Fibroblast of skin of scalp (primary cell): ENCODE results near the gene ADAMTSL2.
A peak's percentile ranks its signal among the peaks of the same experiment; 100 is the strongest.

ENCODE experiments used
- DNase-seq: peaks from one replicate; pipeline ENCODE4 v3.0.0-alpha.2; 2013

ADAMTSL2 gene

DNA sequence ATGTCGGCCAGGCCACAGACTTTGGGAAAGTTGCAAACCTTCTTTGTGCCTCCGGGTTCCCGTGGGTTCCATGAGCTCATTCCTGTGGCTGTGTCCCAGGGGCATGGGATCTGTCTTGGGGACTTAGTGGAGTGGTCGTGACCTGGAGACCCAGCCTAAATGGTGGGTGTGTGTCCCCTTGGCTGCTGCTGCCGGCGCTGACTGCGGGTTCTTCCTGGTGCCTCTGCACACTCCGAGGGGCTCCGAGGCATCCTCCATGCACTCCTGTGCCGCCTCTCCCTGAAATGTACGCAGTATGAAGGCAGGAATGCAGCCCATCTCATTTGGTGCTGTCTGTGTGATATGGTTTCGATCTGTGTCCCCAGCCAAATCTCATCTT lies 34.6 kb upstream of the ADAMTSL2 start:
- DNase-seq = no peak

DNA sequence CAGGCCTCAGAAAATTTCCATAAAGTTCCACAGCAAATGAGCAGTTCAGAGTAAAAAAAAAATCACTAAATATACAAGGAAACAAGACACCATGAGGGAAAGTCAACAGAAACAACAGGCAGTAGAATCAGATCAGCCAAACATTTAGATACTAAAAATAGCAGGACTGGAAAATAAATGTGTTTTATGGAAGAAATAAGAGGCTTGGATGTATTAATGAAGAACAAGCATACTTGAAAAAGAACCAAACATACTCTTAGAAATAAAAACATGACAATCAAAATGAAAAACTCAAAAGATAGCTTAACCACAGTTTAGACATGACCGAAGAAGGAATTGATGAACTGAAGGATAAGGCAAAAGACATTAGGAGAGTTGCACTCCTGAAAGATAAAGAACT lies 32.4 kb upstream of the ADAMTSL2 start:
- DNase-seq = no peak

DNA sequence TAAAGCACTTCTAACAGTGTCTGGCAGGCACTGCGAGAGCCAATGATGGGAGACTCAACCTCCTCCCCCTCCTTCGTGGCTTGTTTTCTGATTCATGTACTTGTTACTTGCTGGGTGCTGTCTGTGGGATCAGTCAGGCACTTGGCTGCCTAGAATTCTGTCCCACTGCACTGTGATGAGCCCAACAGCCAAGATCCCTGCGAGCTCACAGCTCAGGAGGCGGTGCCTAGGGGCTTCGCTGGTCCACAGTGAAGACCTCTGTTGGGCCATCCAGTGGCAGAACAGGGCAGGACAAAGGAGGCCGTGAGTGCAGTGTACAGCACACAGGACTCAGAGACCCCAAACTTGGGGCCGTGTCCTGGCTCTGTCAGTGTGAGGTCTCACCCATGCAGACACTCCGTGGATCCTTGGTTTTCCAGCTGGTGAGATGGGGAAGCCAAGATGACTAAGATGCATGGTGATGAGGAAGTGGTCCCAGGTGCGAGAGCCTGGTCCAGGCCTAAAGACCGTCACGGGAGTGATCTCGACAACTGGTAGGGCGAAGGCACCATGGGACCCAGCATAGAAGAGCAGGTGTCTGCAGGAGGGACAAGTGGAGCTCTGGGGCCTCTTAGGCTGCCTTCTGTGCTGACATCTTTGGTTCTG lies 29.2 kb upstream of the ADAMTSL2 start:
- DNase-seq = no peak

- DNase-seq = no peak
These were observed 28.4 kb upstream of the ADAMTSL2 start for GRCh38 chr9:133505901-133506652.

DNA sequence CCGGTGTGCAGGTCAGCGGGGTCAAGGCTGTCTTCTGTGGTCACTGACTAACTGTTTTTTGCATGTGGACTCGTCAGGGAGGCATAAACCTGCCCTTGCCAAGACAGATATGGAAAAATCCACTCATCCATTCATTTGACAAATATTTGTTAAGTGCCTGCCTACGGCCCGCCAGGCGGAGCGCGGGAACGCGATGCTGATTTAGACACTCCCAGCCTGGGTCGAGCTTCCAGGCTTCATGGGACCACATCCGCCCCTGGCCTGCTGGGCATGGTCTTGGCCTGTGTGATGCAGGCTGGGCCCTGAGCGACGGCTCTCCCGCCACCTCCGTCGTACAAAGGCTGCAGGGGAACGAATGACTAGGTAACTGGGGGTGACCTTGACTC lies 27.9 kb upstream of the ADAMTSL2 start:
- peak; percentile 21 for DNase-seq

DNA sequence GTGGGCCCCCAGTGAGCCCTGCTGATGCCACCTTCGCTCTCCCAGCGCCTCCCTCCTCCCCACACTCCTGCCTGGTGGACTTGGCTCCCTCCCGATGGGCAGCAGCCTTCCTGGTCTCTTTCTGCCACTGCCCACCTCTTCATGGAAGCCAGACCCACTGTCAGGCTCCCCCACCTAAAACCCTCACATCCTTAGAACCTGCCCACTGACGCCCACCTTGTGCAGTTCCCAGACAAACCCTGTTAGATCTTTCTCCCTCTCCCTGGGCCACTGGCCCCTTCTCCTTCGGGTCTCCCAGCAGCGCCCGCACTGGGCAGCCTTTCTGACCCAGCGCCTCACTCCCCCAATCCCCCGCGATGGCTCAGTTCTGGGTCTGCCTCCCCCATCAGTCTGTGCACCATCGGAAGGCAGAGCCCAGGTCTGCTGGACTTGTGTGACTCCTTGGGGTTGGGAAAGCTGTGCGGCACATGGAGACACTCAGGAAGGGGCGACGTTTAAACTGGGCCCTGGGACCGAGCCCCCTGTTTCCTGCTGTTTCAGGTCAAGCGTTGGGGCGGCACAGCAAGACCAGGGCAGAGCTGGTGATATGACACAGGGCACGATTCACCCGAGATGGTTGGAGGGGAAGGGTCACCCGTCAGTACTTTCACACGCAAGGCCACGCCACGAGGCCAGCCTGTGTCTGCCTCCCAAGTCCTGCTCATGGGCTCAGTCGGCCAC lies 27.1 kb upstream of the ADAMTSL2 start:
- DNase-seq = no peak

GRCh38 chr9:133508046-133508445 lies 26.5 kb upstream of the ADAMTSL2 start:
- DNase-seq = no peak

- no peak for DNase-seq
These were observed 25.1 kb upstream of the ADAMTSL2 start for GRCh38 chr9:133509179-133510083.

DNA sequence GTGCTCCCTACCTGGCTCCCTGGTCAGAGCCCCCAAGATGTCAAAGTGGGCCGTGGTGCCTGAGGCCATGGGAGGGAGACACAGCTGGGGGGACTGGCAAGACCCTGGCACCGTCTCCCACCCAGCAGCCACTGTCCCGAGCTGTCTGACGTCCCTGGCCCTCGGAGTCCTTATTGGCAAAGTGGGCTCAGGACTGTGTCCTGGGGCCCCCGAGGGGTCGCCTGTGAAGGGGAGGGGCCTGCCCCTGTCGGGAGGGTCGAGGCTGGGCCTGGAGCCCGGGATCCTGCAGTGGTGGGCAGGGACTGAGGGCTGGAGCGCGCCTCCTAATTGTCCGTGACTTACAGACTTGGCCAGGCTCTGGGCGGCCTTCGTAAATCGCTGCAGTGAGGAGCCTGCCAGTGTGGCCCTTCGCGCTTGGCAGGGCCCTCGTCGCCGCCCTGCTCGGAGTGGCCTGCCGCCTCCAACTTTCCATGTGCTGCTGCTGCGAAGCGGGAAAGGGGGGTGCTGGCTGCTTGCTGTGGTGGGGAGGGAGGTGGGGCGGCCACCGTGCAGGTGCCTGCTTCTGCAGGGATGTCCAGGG lies 23.5 kb upstream of the ADAMTSL2 start:
- no peak for DNase-seq

DNA sequence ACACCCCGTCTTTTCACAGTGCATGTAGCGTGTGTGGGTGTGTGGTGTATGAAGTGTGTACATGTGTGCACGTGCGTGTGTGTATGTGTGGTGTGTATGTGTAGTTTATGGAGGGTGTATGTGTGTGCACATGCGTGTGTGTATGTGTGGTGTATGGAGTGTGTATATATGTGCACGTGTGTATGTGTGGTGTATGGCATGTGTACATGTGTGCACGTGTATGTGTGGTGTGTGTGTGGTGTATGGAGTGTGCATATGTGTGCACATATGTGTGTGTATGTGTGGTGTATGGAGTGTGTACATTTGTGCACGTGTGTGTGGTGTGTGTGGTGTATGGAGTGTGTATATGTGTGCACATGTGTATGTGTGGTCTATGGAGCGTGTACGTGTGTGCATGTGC lies 22.9 kb upstream of the ADAMTSL2 start:
- DNase-seq = no peak

DNA sequence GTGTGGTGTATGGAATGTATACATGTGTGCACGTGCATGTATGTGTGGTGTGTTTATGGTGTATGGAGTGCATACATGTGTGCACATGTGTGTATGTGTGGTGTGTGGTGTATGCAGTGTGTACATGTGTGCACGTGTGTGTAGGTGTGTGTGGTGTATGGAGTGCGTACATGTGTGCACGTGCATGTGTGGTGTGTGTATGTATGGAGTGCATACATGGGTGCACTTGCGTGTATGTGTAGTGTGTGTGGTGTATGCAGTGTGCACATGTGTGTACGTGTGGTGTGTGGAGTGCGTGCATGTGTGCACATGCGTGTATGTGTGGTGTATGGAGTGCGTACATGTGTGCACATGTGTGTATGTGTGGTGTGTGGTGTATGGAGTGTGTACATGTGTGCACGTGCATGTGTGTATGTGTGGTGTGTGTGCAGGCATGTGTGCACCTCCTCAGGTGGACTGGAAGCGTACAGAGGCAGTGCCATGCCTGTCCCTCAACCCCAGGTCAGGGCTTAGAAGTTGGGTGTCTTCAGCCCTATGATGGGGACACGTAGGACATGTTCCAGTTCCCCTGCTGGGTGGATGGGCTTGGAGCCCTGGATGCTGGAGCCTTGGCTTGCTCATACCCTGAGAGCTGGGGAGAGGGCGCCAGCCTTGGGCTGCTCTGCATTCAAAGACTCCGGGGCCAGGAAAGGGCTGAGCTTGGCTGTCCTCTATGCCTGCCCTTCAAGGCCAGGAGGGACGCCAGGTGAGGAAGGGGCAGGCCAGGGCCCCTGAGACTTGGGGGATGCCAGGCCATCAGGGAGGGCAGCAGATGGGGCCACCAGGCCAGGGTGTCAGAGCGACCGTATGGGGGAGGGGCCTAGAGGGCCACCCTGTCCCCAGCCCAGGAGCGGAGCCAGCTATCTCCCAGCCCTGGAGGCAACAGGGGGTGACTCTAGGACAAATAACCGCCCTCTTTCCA lies 22.0 kb upstream of the ADAMTSL2 start:
- DNase-seq = no peak

DNA sequence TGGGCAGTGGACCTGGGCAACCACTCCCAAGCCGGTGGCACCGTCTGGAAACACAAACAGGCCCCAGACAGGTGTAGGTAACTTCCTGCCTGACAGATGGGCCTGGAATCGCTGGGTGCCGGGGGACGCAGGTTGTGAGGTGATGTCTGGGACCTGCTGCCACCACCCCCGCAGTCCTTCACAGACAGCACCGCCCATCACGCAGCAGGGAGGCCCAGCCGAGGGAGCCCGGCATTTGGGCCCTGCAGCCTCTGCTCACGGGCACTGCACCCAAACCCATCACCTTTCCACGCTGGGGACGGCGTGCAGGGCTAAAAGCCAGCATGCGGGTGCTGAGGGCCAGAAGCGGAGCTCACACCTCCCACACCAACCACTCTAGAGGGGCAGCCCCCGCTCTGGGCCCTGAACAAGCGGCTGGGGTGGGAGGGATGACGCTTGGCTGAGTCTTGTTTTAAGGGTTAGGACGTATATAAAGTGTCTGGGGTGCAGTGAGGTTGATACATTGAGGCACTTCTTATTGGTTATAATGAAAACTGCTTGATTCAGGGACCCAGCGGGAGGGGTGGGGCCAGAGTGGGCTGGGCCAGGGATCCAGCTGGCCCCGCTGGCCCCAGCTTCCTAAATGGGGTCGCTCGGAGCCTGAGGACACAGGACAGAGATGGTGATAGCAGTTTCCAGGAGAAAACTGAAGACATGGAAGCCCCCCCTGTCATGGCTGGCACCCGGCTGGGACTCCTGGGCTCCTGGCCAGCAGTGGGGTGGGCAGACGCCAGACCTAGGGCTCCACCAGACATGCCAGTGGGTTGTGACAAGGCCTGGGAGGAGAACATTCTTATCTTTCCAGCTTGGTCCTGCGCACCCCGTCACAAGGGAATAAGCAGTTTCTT lies 21.0 kb upstream of the ADAMTSL2 start:
- no peak for DNase-seq

- no peak for DNase-seq
These were observed 19.9 kb upstream of the ADAMTSL2 start for GRCh38 chr9:133514460-133515239.

- no peak for DNase-seq
These were observed 19.3 kb upstream of the ADAMTSL2 start for GRCh38 chr9:133515240-133515610.

DNA sequence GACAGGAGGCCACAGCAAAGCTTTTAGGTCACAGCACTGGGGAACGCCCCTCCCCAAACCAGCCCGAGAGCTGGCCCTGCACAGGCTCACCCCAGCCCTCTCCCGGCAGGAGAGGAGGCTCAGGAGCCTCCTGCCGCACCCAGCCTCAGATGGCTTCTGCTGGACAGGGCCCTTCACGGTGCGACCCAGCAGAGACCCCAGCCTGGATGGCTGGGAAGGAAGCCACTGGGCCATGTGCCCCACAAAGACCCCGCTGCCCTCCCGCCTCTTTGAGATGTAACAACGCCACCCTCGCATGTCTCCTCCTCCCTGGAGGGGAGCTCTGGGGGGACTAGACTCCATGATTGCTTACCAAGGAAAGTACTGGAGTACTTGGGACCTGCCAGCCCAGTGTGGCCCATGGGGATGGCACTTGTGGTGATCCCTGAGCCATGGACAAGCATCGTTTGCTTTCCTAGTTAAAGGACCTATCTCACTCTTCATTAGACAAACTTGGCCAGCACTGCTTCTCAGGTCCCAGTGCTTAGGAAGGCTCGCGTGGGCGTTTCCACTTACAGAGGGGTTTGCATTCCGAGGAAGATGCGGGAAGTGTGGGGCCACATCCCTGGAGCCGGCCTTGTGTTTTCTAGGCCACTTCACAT lies 18.8 kb upstream of the ADAMTSL2 start:
- no peak for DNase-seq

GRCh38 chr9:133516256-133516960 lies 18.1 kb upstream of the ADAMTSL2 start:
- DNase-seq = no peak

DNA sequence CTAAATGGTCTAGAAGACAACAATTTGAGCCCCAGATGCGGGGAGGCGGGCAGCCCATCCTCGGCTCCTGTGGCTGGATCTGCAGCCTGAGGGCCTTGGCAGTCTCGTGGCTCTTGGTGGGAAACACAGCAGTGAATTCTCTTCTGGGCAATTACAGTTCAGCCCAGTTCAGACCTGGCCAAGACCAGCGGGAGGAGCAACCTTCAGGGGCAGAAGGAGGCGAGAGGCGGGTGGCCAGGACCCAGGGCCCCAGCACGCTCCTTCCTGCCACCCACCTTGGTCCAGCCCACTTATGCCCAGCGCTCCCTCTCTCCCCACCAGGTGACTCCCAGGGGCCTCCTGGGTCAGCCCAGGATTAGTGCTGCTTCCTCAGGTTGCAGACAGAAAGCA lies 17.5 kb upstream of the ADAMTSL2 start:
- DNase-seq = no peak

DNA sequence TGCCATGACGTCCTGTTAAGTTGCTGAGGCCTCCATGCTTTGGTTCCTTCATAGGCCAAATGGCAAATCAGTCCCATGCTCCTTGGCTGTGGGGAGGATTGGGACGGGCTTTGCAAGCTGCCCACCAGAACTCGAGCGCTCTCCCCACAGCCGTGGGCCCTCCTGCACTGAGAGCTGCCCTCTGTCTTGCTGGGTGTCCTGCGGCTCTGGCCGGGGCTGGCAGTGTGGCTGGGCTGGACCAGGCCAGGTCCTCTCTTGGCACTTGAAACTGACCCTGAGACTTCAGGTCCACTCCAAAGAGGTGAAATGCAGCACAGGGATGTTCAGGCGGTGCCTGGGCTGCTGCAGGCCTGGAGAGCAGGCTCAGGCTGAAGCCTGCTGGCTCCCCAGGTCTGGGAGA lies 16.8 kb upstream of the ADAMTSL2 start:
- DNase-seq = no peak
